Measurements from ENCODE around the gene PROCR.
"Not testable (repeated sequence)": the region's sequence is repeated elsewhere in the genome, so short reads cannot be mapped to it uniquely, and the experiment has no call there.

The PROCR gene

GRCh38 chr20:35165221-35166185 is 6.4 kb upstream of the PROCR start:
- Histone ChIP-seq H3K4me3 (ENCODE audit: severe bottlenecking) (no peak overlapping the region), H3K9me3 (ENCODE audit: severe bottlenecking) (no peaks in the 10 kb centered on the region), H3K27ac (ENCODE audit: poor library complexity, severe bottlenecking) (no peak overlapping the region), H3K36me3 (ENCODE audit: low read depth) (no peaks in the 10 kb centered on the region), H3K4me1 (ENCODE audit: insufficient read depth, poor library complexity, severe bottlenecking) (no peaks in the 10 kb centered on the region), H3K27me3 (ENCODE audit: insufficient read depth, poor library complexity, severe bottlenecking) (no peaks in the 10 kb centered on the region)
- DNase-seq (ENCODE audit: low spot score) (no peak), ATAC-seq (ENCODE audit: low read depth) (peak; percentile 33; the same call in 1 of the 3 replicates)
- no peak for TF ChIP-seq CTCF (IDR thresholded peaks at IDR 0.05; ENCODE audit: poor library complexity, severe bottlenecking)

- H3K27ac ChIP-seq (ENCODE audit: poor library complexity, severe bottlenecking): no peak overlapping the region
- no peak for TF ChIP-seq CTCF (IDR thresholded peaks at IDR 0.05; ENCODE audit: poor library complexity, severe bottlenecking)
Observed at GRCh38 chr20:35166242-35166830, 5.5 kb upstream of the PROCR start.

GRCh38 chr20:35167787-35168186 is 4.1 kb upstream of the PROCR start:
- no peak for TF ChIP-seq CTCF (IDR thresholded peaks at IDR 0.05; ENCODE audit: poor library complexity, severe bottlenecking)
- Histone ChIP-seq H3K4me1 (ENCODE audit: insufficient read depth, poor library complexity, severe bottlenecking) (peaks cover 8% of the 10 kb centered on the region), H3K36me3 (ENCODE audit: low read depth) (no peaks in the 10 kb centered on the region), H3K9me3 (ENCODE audit: severe bottlenecking) (no peaks in the 10 kb centered on the region), H3K27ac (ENCODE audit: poor library complexity, severe bottlenecking) (no peak overlapping the region), H3K4me3 (ENCODE audit: severe bottlenecking) (no peak overlapping the region), H3K27me3 (ENCODE audit: insufficient read depth, poor library complexity, severe bottlenecking) (no peaks in the 10 kb centered on the region)
- no peak for ATAC-seq (ENCODE audit: low read depth)
- DNase-seq (ENCODE audit: low spot score): no peak

More at GRCh38 chr20:35166242-35166830, 5.5 kb upstream of the PROCR start:
- ATAC-seq (ENCODE audit: low read depth) (peak; percentile 40; the same call in 2 of the 3 replicates), DNase-seq (ENCODE audit: low spot score) (no peak)
- Histone ChIP-seq H3K27me3 (ENCODE audit: insufficient read depth, poor library complexity, severe bottlenecking) (no peaks in the 10 kb centered on the region), H3K4me3 (ENCODE audit: severe bottlenecking) (no peak overlapping the region), H3K4me1 (ENCODE audit: insufficient read depth, poor library complexity, severe bottlenecking) (peaks cover 4% of the 10 kb centered on the region), H3K9me3 (ENCODE audit: severe bottlenecking) (no peaks in the 10 kb centered on the region), H3K36me3 (ENCODE audit: low read depth) (no peaks in the 10 kb centered on the region)

GRCh38 chr20:35168701-35169409 is 3.0 kb upstream of the PROCR start:
- H3K36me3 ChIP-seq (ENCODE audit: low read depth); DNase-seq (ENCODE audit: low spot score); H3K4me3 ChIP-seq (ENCODE audit: severe bottlenecking); H3K27ac ChIP-seq (ENCODE audit: poor library complexity, severe bottlenecking); H3K27me3 ChIP-seq (ENCODE audit: insufficient read depth, poor library complexity, severe bottlenecking); ATAC-seq (ENCODE audit: low read depth); H3K9me3 ChIP-seq (ENCODE audit: severe bottlenecking): not testable (repeated sequence)
- peaks cover 16% of the 10 kb centered on the region for H3K4me1 ChIP-seq (ENCODE audit: insufficient read depth, poor library complexity, severe bottlenecking)

- Histone ChIP-seq H3K27ac (ENCODE audit: poor library complexity, severe bottlenecking) (peak overlapping the region; percentile 56), H3K4me3 (ENCODE audit: severe bottlenecking) (no peak overlapping the region), H3K4me1 (ENCODE audit: insufficient read depth, poor library complexity, severe bottlenecking) (peaks cover 24% of the 10 kb centered on the region), H3K9me3 (ENCODE audit: severe bottlenecking) (no peaks in the 10 kb centered on the region), H3K27me3 (ENCODE audit: insufficient read depth, poor library complexity, severe bottlenecking) (no peaks in the 10 kb centered on the region), H3K36me3 (ENCODE audit: low read depth) (peaks cover 14% of the 10 kb centered on the region)
- ATAC-seq (ENCODE audit: low read depth): no peak
- DNase-seq (ENCODE audit: low spot score): no peak
- no peak for TF ChIP-seq CTCF (IDR thresholded peaks at IDR 0.05; ENCODE audit: poor library complexity, severe bottlenecking)
Observed at GRCh38 chr20:35171438-35171752, 477 bp upstream of the PROCR start.
